ENCODE measurements around the gene PLA2G2D.

PLA2G2D gene

DNA sequence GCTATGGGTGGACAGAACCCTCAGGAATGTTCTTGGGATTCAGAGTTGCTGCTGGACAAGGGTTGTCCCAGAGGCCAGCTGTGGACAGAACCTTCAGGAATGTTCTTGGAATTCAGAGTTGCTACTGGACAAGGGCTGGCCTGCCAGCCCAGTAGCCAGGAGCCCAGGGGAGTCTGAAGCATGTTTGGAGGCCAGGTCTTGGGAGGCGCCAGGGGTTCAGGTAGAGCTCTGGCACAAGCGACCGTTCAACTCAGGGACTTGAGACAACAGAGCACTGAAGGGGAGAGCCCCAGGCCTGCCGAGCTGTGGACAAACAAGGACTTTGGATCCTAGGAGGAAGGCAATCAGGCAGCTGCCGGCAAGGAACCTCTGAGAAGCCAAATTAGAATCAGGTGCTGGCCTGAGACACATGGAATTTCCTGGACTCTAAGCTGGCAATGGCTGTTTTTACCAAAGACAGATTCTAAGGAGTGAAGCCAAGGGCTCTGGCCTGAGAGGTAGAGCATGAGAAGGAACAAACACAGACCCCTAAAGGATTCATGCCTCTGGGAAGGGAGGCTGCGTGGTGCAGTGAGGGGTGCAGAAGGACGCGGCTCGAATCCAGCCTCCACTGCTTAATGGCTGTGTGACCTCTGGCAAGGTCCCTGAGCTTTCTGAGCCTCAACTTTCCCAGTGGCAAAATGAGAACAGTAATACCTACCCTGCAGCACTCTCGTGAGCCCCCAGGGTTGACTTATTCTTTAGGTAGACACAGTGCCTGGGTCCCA lies 36.0 kb downstream of the PLA2G2D start:
- no peak for DNase-seq

DNA sequence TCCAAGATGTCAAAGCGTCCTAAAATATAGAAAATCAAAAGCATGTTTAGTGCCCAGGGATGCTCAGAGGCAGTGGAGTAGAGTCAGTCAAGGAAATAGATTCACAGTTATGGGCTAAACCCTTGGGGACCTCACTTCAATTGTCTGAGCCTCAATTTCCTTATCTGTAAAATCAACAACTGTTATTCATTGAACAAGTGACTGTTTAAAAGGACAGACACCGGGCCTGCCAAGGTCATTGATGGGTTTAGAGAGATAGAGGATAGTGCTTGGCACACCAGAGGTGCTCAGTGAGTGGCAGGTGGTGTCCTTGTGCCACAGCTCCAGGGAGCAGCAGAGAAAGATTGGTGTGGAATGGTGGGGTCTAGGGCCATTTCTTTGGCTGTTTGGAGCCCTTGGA lies 36.6 kb downstream of the PLA2G2D start:
- no peak for DNase-seq

DNA sequence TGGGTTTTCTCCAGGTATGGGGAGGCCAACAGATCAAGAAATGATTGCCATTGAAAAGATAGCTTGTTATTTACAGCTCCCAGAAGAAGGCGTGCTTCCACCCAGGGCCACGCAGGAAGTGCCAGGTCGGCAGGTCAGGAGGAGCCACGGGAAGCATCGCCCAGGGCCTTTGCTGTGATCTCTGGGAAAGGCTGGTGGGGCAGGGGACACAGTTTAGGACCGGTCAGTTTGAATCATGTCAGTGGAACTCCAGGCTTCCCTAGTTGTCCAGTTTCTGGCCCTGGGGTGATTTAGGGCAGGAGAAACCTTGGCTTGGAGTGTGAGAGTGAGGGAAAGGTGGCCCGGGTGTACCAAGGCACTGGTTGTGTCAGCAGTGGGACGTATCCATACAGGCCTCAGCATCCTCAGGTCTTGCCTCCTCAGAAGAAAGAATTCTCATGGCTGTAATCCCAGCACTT lies 38.0 kb downstream of the PLA2G2D start:
- no peak for DNase-seq

DNA sequence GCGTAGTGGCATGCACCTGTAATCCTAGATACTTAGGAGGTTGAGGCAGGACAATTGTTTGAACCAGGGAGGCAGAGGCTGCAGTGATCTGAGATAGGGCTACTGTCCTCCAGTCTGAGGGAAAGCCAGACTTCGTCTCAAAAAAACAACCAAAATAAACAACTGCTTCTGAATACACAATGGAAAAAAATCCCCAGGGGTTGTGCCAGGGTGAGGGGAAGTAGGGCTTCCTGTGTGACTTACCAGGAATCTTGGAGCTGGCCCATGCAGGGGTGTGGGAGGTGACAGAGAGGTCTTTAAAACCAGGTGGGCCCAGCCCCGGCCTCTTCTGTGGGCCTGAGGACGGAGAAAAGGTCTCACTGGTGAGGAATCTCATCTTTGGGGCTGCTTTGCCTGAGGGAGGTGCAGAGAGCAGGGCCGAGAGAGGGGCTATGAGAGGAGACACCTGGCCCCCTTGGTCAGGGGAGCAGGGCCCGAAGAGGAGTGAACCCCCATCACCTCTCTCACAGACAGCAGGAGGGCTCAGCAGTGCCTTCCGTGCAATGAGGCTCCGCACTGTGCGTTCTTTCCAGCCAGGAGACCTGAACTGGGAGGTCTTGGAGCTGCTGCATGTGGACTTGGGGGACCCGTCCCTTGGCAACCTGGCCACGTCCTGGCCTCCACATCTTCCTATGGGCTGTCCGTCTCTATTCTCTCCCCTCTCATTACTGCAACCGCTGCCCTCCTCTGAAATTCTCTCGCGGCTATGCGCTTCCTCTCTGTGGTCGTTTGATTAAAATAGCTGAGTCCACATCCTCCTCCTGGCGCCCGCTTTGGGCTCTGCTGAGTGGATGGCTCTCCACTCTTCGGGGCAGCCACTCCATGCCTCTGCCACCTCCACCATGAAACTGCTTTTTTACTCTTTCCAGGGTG lies 38.6 kb downstream of the PLA2G2D start:
- DNase-seq: peak; percentile 60

DNA sequence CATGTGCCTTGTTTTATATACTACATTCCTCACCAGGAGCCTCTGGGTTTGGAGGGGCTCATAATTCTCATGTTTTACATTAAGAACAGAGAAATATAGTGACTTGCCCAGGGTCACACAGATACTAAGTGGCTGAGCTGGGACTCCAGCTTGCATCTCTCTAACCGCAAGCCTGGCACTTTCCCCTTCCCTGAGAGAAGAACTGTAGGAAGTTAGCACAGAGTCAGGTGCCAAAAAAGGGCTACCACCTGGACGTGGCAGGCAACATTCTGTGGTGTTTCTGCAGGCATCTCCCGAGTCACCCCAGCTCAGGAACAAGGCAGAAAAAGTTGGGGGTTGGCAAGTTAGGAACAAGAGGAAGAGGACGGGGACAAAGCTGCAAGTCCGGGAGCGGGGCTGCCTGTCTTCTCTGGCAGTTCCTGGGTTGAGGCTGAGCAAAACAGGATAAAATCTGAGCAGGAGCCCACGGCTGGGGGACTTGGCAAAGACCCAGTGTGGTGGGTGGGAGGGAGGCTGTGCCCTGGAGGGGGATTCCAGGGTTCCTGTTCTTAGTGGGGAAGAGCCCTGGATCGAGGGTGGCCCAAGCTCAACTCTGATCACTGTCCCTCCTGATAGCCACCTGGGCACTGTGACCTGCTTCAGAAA lies 39.6 kb downstream of the PLA2G2D start:
- no peak for DNase-seq

DNA sequence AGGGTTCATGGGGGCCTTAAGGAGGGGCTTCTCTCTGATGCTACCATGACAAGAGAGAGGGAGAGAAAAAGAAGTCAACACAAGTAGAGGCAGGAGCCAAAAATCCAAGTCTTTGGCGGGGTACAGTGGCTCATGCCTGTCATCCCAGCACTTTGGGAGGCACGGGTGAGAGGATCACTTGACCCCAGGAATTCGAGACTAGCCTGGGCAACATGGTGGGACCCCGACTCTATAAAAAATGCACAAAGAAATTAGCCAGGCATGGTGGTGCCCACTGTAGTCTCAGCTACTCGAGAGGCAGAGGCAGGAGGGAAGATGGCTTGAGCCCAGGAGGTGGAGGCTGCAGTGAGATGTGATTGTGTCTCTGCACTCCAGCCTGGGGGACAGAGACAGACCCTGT lies 40.6 kb downstream of the PLA2G2D start:
- no peak for DNase-seq

DNA sequence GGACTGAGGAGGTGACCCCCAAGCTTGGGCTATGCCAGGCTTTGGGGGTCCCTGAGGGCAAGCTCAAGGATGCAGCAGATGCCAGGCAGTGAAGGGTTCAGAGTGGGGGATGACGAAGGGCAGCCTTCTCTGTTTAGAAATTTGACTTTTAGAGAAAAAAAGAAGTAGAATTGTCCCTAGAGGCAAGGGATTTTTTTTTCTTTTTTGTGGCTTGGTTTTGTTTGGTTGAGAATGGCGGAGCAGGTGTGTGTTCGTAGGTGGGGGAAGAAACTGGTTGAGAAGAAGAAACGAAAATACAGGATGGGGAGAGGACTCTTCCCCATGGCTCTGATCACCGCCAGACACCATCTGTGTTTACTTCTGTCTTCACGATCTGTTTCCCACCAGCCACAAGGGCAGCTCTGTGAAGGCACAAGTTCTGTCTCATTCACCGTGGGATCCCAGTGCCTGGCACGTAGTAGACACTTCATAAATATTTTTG lies 41.1 kb downstream of the PLA2G2D start:
- no peak for DNase-seq

DNA sequence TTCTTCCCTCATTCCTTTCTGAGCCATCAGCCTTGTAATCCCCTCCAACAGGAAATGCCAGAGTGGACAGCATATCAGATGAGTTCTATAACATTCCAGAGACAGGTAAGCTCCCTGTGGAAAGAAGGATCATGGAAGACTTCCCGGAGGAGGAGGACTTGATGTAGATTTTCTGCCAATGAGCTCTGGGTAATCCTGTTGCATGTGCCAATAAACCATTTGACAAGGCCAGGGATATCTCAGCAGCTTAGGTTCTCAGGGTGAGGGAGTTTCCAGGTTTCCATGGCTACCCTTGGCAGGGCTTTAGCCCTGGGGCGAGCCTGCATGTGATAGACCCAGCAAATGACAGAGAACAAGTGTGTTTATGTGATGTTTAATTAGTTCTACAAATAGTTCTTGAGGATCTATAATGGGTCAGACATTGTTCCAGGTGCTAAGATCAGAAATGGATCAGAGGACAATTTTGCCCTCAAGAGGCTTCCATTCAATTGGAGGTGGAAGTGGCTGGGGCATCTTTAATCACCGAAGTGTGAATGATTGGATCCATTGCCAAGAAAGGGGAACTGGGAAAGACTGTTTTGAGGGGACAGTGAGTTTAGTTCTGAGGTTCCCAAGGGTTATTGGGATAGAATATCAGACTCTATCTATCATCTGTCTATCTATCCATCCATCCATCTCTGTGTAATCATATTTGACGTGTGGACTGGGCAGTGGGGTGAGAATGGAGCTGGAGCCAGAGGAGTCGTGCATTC lies 42.5 kb downstream of the PLA2G2D start:
- no peak for DNase-seq

DNA sequence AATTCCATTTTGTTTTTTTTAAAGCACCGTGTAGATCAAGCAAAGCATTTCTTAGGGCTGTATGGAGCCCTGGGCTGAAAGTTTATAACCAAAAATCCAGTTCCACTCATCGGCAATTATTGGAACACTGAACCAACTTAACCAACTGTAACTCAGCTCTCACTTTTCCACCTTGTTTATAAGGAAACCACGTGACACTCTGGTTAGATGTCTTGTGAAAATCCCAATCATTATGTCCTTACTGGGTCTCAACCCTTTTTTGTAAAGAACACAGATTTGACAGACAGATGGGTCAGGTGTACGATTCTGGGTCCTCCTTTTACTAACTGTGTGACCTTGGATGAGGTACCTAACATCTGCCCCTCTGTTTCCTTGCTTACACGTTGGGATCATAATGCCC lies 43.1 kb downstream of the PLA2G2D start:
- no peak for DNase-seq

DNA sequence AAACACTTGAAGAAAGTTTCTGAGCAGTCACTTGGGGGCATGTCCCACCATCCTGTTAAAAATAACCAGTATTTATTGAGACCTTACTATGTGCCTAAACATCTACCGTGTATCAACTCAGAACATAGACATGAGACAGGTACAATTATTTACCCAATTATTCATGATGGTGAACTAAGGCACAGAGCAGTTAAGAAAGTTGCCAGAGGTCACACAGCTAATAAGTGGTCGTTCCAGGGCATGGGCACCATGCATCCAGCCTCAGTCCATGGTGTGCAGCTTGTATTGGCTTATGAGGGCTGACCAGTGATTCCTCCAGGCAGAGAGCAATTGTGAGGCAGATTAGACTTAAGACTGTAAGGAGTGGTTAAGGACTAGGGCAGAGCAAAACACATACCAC lies 44.0 kb downstream of the PLA2G2D start:
- DNase-seq: no peak

DNA sequence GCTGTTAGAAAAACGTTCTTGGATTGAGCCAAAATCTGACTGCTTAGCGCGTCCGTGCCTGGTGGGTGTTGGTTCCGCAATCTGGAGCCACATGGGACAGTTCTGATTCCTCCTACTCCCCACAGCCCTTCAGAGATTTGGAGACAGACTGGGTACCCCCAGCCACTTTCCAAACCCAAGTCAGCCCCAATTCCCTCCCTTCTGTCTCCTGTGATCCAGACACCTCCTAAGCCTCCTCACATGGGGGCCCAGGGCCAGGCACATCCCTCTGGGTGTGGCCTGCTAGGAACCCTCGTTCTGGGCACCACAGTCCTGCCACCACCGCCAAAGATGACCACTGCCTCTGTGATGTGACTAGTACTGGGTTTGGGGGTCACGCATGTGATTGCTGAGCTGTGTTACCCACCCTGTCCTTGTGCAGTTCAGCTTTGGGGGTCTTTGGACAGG lies 44.6 kb downstream of the PLA2G2D start:
- DNase-seq: no peak

DNA sequence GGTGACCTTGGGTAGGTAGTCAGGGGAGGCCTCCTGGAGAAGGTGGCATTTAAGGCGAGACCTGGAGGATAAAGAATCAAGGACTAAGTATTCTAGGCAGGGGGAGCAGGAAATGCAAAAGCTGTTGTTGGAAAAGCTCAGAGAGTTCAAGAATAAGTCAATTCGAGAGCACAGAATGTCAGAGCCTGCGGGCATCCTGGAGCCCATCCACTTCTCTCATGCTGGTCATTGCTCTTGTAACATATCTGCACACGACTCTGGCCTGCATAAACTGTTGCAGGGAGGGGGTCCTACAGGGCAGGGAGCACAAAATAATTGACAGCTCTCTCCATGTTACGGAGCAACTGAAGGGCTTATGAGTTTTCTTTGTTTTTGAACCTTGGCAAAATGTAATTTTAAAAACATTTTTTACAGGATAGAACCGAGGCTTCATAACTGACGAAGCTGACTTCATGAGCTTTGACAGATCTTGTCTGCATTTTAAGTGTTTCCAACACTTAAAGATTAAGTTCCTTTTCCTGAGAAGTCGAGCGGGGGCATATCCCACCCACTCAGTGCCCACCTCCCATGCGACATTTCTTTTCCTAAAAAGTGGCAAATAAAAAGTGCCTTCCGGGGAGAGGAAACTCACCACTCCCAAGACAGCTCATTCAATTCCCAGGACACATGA lies 45.1 kb downstream of the PLA2G2D start:
- DNase-seq: no peak

DNA sequence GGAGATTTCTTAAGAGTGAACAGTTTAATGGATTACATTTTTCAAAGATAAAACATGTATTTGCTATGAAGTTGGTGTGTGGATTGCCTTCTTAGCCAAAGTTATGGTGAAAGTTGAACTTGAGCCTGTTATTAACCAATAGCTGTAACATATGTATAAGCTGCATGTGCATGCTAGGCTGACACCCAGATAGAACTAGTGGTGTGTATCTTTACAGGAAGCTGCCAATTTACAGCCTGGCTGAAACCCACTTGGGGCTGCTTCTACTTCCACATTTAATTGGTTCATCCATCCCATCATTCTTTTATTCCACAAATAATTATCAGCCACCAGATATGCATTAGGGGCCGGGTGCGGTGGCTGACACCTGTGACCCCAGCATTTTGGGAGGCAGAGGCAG lies 46.1 kb downstream of the PLA2G2D start:
- no peak for DNase-seq

DNA sequence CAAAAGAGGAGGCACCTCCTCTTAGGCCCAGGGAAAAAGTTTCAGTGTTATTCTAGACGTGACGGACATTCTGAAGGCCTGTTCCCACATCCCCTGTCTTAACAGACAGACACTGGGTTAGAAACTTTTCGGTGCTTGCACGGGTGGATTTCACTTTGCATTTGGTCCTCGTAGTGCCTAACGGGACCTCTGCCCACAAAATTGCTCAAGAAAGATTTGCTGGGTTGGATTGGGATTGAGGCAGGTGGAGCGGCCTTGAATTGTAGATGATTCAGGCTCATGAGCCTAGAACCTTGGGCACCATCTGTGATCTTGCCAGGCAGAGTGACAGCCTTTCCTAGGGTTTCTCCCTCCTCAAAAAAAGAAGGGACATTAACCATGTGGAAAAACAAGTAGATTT lies 46.6 kb downstream of the PLA2G2D start:
- no peak for DNase-seq

DNA sequence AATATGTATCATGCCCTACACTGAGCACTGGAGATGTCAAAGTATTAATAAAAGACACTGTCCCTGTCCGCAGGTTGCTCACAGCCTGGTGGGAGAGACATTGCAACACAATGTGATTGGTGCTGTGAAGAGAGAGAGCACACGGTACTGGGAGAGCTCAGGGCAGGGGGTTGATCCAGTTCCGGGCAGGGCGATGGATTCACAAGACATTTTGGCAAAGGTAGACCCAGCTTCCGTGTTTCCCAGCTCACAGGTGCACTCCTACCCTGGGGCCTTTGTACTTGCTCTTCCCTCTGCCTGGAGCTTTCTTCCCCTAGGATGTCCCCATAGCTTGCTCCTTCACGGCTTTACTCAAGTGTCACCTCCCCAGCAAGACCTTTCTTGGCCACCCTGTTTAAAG lies 47.9 kb downstream of the PLA2G2D start:
- DNase-seq: no peak

DNA sequence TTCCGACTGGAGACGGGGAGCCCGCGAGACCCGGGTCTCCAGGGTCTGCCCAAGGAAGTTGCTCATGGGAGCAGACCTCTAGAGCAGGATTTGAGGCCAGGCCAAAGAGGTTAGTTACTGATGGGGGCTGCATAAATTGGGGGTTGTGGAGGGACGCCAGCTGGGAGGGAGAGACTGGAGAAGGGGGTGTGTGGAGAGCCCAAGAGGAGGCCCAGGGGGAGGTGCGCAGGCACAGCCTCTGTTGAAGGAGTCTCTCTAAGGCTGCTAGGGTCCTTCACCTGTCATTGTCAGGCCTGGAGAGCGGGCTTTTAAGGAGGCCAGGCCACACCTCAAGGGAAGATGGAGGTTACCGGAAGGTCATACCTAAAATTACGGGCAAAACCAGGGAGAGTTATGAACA lies 49.0 kb downstream of the PLA2G2D start:
- no peak for DNase-seq

DNA sequence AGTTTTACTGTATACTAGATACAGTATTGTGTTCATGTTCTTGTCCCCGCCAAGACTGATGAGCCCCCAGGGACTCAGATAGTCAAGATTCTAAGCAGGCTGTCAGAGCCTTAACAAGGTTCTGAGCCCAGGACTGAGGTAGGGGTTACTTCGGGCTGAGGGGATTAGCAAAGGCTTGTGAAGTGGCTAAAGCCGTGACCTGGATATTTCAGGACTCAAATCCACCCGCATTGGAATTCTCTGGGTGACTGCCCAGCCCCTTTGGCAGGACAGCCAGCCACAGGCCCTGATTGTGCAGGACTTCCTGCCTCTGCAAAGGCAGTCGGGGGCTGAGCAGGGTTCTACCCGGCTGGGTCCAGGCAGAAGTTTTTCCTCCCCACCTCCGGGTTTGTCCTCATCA lies 49.5 kb downstream of the PLA2G2D start, which contains the start of gene PLA2G5:
Gene PLA2G5, plus strand, starts transcription at position 321 of the 400 bp plus-strand sequence. CDS start 14,637 bp downstream, outside the sequence.
- DNase-seq: no peak

DNA sequence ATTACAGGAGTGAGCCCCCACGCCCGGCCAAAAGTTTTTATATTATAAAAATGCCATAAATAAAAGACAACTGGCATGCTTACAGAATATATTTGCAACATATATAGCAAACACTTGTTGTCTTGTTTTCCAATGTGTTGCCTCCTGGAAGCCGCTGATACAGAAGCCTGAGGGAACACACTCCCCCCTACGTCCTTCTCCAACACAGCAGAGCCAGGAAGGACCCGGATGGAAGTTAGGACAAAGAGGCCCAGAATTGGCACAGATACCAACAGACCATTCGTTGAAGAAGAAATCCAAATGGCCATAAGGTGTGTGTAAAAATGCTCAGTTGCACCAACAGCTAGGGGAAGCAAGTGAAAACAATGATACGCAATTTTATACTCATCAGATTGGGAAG lies 50.6 kb downstream of the PLA2G2D start:
- no peak for DNase-seq

DNA sequence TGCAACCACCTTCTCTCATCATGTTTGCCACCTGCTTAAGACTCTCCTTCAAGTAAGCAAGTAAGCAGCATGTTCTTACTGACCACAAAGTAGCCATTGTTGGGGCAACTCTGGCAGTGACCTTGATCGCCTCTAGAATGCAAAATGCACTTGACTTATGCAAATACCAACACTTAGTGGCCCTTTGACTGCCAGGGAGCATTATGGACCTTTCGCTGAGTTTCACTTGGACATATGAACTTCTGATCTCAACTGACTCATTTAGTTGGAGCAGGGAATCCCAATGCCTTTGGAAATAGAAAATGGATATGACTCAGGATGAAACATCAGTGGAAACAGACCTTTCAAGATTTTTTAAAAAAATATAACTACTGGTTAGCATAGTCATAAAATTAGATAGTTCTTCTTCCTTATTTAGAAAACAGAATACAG lies 55.5 kb downstream of the PLA2G2D start:
- DNase-seq: no peak

All from GDM1 (cell line).